NCI-H1048 (cell line): ENCODE measurements around the gene ZDHHC9.

Source experiments
- DNase-seq: peaks from one replicate; lab custom pipeline; 2025; lab: John Stamatoyannopoulos, UW

The ZDHHC9 gene

GRCh38 chrX:129786210-129786651 lies 57.5 kb downstream of the ZDHHC9 start:
- no peak for DNase-seq

DNA sequence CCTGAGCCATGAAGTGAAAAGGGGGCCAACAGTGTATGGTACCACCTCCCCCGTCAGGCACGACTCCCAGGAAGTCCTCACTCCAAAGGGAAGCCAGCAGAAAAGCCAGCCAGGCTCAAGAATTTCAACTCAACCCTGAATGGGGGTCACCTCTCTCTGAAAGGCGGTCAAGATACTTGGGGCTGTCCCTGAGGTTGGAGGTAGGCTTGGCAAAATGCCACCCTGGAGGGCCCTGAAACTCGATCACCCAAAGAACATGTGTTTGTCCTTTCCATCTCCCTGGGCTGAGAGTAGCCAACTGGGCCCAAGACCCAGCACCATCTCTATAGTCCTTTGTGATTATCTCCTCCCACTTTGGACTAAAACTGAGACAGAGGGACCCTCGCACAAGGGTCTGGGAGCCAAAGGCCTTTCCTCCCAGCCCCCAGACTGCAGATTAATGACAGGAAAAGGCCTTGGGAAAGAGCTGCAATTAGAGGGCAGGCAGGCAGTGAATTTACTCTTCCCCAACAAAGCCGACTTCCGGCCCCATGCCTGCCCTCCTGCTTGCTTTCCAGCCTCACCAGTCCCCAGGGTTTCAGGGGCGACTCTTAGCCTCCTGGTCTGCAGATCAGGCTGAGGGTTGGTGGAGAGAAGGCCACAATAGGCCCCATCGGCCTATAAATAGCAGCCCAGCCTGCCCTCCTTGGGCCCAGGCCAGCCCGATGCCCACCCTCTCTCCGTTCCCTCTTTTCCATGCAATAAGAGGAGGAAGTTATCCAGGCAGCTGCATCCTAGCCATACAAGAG lies 58.3 kb downstream of the ZDHHC9 start:
- no peak for DNase-seq

DNA sequence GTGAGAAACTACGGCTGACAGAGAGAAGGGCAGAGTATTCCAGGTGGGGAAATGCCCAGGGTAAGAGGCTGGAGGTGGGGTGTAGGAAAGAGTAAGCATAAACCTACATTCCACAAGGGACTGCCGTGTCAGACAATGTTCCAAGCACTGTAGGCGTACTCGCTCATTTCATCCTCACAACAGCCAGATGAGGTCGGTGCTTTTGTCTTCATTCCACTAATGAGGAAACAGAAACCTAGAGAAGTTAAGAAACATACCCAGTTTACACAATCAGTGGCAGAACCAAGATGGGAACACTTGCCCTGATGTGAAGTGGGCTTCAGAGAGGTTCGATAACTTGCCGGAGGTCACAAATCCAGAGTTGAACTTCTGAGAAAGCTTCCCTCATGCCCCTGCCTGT lies 59.3 kb downstream of the ZDHHC9 start:
- no peak for DNase-seq

DNA sequence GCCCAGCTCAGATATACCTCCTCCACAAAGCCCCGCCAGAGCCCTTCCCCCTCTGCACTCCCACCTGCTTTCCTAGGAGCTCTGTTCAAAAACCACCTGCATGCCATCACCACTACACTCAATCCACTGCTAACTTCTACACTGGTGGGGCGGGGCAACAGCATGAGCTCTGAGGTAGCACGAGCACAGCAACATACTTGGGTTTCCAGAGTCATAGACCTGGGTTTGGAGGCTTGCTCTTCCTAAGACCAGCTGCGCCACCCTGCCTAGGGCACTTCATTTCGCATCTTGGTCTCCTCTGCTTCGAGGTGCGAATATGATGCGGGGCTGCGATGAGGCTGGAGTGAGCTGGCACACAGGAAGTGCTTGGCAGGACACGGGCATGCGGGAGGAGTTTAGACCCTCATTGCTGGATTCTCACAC lies 60.4 kb downstream of the ZDHHC9 start:
- no peak for DNase-seq

GRCh38 chrX:129782706-129783105 lies 61.0 kb downstream of the ZDHHC9 start:
- no peak for DNase-seq

DNA sequence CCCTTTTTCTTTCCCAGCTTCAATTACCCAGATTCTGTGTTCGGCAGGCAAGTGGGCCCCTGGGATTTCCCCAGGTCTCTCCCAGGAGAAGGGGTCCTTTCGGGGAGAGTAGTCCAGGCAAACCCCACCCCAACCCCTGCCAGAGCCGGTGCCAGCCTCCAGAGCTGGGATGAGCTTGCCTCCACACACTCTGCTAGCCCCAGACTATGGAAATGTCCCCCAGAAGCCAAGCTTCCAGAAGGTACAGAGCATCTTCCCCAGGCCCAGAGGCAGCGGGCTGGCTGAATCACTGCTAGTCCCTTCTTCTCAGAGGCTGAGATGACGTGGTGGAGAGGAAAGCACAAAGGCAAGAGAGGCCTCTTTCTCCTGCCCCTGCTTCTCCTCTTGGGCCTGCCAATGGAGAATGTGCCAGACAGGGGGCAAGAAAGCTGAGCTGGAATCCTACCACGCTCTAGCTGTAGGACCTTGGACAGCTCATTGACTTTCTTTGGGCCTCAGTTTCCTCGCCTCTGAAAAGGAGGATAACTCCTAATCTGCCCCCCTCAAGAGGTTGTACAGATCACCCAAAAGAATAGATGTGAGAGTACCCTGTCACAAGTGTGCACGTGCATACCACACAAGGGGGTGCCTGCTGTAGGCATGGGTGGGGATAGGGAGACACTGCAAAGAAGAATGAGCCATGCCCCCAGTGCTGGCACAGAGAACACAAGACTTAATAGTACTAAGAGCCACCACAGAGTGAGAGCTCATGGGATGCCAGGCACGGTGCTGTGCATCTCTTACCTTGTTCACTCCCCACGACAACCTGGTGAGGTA lies 61.8 kb downstream of the ZDHHC9 start:
- DNase-seq = no peak

DNA sequence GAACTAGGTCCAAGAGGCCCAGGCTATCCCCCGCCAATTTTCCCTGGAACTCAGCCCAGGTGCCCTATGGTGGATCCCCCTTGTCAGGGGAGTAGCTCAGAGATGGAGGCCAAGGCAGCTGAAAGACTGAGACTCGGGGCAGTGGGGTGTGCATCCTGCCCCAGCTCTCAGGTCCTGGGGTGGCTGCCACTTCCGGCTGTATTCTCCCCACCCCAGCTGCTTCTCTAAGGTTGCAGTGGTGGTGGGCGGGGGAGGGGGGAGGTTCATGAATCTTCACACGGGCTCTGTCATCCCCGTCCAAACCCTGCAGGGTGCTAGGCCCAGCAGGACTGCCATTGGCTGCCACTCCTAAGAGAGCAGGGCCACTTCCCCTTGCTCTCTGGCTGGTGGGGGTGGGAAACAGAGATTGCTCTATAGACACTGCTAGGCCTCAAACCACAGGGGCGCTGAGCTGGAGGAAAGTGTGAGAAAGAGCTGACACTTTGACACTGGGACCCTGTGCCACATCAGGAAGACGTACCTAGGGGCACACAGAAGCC lies 62.5 kb downstream of the ZDHHC9 start:
- no peak for DNase-seq

DNA sequence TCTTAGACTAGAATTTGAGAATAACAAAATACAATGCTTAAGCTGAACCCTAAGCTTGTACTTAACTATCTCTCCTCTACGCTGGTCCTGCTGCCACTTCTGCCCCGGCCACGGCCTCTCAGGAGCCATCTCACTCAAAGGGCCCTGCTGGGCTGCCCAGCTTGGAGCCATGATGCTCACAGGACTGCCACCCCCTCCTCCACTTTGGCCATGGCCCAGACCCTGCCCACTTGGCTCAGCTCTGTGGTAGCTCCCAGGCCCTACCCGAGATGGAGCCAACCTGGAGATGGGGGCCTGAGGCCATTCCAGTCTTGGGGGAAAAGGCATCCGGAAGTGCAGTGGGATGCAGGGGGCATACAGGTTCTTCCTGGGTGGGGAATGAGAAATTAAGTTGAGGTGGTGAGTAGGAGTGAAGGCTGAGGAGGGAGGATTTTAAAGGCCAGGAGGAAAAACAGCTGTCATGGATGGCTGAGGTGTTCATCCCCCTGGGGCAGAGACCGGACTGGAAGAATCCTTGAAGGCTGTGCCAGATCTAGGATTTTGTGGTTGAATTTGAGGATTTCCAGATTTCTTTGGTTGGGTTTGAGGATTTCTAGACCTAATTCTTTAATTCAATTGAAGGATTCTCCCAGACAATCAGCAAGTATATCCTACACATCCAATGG lies 63.1 kb downstream of the ZDHHC9 start:
- DNase-seq = no peak

GRCh38 chrX:129779747-129780146 lies 63.9 kb downstream of the ZDHHC9 start, which contains the start of gene SASH3:
Gene SASH3, plus strand, starts transcription at chrX:129779949. Its CDS starts 149 bp downstream, at chrX:129780098.
- DNase-seq = no peak

DNA sequence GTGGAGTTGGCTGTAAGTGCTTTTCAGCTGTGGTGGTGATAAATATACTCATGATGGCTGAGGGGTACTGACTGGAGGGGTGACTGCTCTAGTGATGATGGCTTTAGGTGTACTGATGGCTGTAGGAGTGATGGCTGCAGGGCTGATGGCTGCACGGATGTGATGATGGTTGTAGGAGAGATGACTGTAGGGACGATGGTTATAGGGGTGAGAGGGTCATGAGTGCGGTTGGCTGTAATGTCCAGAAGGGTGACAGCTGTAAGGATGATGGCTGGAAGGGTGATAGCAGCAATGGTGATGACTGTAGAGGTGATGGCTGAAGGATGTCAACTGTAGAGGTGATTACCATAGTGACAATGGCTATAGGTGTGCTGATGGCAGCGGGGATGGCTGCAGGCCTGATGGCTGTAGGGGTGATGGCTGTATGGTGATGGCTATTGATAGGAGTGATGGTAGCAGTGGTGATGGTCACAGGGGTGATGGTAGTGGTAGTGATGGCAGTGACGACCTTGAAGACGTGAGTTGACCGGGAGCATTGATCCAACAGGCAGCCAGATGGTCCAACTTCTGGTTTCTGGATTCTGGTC lies 64.5 kb downstream of the ZDHHC9 start:
- DNase-seq = no peak

DNA sequence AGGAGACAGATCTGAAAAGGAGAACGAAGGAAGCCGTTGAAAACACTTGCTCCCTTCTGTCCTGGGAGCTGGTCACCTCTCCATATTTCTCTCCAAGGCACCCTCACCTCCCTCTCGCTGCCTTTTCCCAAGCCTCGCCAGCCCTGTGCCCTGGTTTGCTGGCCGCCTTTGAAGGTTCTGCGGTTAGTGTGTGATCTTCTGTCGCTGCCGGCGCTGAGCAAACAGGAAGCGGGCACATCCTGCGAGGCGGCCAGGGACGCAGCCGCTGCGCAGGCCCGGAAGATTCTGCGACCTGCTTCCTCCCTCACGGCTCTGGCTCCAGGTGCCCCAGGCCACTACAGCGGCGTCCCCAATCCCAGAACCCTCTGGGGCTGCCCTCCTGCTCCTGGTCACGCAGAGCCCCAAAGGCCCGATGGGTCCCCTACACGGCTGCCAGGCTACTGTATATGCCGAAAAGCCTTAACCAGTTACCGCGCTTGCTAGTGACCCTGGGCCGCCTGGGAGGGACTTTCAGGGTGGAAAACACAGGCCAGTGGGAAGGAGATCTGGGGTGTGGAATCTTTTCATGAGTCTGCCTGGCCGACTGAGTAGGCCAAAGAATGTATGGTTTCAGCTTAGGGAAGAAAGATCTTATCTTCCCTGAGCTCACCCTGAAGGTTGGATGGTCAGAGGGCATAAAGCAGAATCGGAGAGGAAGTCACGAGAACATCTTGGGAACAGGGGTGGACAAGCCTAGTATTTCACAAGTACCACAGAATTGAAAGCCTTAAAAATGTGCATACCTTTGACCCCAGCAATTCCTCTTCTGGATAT lies 66.3 kb downstream of the ZDHHC9 start:
- no peak for DNase-seq

GRCh38 chrX:129773649-129774458 lies 69.8 kb downstream of the ZDHHC9 start:
- no peak for DNase-seq

- no peak for DNase-seq
Measured at GRCh38 chrX:129772796-129773431, 70.8 kb downstream of the ZDHHC9 start.

- no peak for DNase-seq
Measured at GRCh38 chrX:129771266-129771995, 72.3 kb downstream of the ZDHHC9 start.

DNA sequence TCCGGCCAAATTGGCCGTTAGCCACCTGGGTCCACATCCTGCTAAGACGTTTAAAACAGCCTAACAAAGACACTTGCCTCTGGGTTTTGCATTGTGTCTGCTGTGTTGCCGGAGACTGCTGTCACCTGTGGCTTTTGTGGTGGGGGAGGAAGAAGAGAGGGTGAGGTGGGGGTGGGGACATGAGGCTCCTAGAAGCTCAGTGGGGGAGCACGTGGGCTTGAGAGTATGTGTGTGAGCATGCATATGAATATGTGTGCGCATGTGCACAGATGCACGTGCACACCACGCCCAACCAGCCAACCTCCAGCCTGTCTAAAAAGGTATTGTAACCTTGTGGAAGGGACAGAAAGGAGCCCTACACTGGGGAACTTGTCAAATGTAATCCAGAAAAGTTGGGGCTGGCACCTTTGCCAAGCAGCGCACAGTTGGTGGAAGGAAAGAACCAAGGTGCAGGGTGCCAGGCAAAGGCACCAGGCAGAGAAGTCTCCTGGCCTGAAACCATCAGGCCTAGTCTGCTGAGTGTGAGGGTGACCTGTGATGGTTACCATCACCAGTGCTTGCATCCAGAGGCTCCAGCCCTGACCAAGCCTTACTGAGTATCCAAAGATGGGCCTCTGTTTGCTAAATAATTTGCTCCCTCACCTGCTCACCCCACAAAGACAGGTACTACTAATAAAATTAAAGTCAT lies 74.1 kb downstream of the ZDHHC9 start:
- no peak for DNase-seq

DNA sequence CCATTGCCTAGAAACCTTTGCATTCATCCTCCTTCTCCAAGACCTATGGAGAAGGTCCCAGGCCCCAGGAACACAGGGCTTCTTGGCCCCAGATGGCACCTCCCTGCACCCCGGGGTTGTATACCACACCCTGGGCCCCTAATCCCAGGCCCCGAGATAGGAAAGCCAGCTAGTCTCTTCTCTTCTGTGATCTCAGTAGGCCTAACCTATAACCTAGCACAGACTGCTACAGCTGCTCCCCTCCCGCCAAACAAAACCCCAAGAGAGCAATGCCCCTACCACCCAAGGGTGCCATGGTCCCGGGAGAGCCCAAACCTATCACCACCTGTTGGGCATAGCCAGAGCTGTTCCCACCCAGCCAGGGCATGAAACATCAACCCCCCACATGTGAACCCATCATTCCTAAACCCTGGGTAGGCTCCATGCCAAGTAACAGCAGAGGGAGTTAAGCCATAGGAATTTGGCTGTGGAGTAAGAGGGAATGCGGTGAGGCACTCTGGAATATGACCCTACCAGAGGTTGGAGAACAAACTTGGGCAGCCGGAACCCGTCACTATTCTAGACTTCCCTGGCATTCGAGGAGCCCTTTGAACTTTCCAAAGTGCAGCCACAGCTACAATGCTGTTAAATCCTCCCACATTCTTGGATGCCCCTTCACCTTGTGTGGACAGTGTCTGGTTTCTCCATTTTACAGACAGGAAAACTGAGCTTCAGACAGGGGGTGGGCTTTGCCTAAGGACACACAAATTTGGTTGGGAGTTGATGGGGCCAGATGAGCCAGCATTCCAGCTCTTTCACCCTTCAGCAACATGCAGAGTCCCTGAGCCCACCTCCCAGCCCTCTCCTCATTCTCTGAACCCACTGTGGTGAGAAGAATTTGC lies 74.9 kb downstream of the ZDHHC9 start:
- no peak for DNase-seq

DNA sequence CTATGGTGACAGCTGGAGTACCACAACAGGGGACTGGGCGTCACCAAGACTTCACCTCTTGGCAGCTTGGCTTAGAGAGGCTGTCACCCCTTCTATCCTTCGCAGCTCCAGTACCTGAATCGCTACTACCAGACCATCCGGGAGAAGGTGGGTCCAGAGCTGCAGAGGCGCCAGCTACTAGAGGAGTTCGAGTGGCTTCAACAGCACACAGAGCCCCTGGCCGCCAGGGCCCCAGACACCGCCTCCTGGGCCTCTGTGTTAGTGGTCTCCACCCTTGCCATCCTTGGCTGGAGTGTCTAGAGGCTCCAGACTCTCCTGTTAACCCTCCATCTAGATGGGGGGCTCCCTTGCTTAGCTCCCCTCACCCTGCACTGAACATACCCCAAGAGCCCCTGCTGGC lies 75.5 kb downstream of the ZDHHC9 start:
- DNase-seq = no peak
